DND-41 (cell line): ENCODE measurements around the gene KCNG1.

Experiments
- ATAC-seq: fragments of 200-7000 bp; cut with Tn5 transposase; 3 replicates; pipeline ENCODE4 v1.9.1; 2021; ENCODE audit warnings: low read depth; ENCODE audit not compliant: insufficient read depth
- DNase-seq: peaks from one replicate; pipeline ENCODE4 v3.0.0-alpha.2; 2020
- H2AFZ ChIP-seq: 2 replicates; pipeline ENCODE4 v1.6.0; 2012; ENCODE audit warnings: low read depth, low read length
- H3K27ac ChIP-seq: 2 replicates; pipeline ENCODE4 v1.5.1; 2012; ENCODE audit warnings: low read length, inconsistent platforms
- H3K27me3 ChIP-seq: fragments of 200-600 bp; sonication (generic); 2 replicates; pipeline ENCODE4 v1.6.0; 2012; ENCODE audit warnings: low read length, mild to moderate bottlenecking, inconsistent platforms; ENCODE audit not compliant: insufficient read depth, poor library complexity
- H3K36me3 ChIP-seq: 2 replicates; pipeline ENCODE4 v1.5.1; 2012; ENCODE audit warnings: low read length, inconsistent platforms; ENCODE audit not compliant: insufficient read depth
- H3K4me1 ChIP-seq: 2 replicates; pipeline ENCODE4 v1.5.1; 2012; ENCODE audit warnings: mild to moderate bottlenecking, low read length; ENCODE audit not compliant: insufficient read depth
- H3K4me2 ChIP-seq: 2 replicates; pipeline ENCODE4 v1.6.0; 2012; ENCODE audit warnings: mild to moderate bottlenecking, moderate library complexity, low read length, inconsistent platforms; ENCODE audit not compliant: insufficient read depth
- H3K4me3 ChIP-seq, 2 experiments: fragments of 200-600 bp in 1 of 2; shearing (Covaris generic) in 1 of 2; 2 replicates each; pipeline ENCODE4 v1.5.1; 2012 to 2016; ENCODE audit warnings: inconsistent platforms in 2 of 2, low read length in 2 of 2, mild to moderate bottlenecking in 2 of 2, low read depth in 1 of 2, moderate library complexity in 1 of 2
- H3K79me2 ChIP-seq: 2 replicates; pipeline ENCODE4 v1.6.0; 2012; ENCODE audit warnings: low read length, inconsistent platforms; ENCODE audit not compliant: insufficient read depth
- H3K9ac ChIP-seq: 2 replicates; pipeline ENCODE4 v1.6.0; 2012; ENCODE audit warnings: low read depth, mild to moderate bottlenecking, inconsistent platforms, low read length, moderate library complexity
- H3K9me3 ChIP-seq: 2 replicates; pipeline ENCODE4 v1.5.1; 2012; ENCODE audit warnings: low read length, moderate library complexity, mild to moderate bottlenecking, inconsistent platforms; ENCODE audit not compliant: insufficient read depth, severe bottlenecking
- H4K20me1 ChIP-seq: 2 replicates; pipeline ENCODE4 v1.6.0; 2012; ENCODE audit warnings: low read length; ENCODE audit not compliant: insufficient read depth
- CTCF ChIP-seq: IDR thresholded peaks from 2 replicates; pipeline ENCODE4 v1.5.1; 2012; ENCODE audit warnings: borderline replicate concordance, low read length, moderate library complexity, mild to moderate bottlenecking; ENCODE audit not compliant: poor library complexity, severe bottlenecking; ENCODE audit errors: extremely low read depth
- EZH2 ChIP-seq: IDR thresholded peaks from 3 replicates; pipeline ENCODE4 v1.6.1; 2012; ENCODE audit warnings: borderline replicate concordance, low read depth, mild to moderate bottlenecking, moderate library complexity, low read length, inconsistent platforms; ENCODE audit not compliant: severe bottlenecking

Gene KCNG1

GRCh38 chr20:51043811-51044210 is 20.9 kb upstream of the KCNG1 start:
- no peak for ATAC-seq

GRCh38 chr20:51042657-51043247 is 19.8 kb upstream of the KCNG1 start:
- peaks cover 4% of the 10 kb centered on the region for H3K9me3 ChIP-seq
- ATAC-seq (no peak), DNase-seq (no peak)
- no peak overlapping the region for H3K4me3 ChIP-seq
- H4K20me1 ChIP-seq: no peaks in the 10 kb centered on the region
- no peaks in the 10 kb centered on the region for H3K4me1 ChIP-seq
- no peak overlapping the region for H3K4me2 ChIP-seq
- H3K36me3 ChIP-seq: no peaks in the 10 kb centered on the region
- no peak overlapping the region for H3K27ac ChIP-seq
- no peak overlapping the region for H2AFZ ChIP-seq
- no peak overlapping the region for H3K9ac ChIP-seq
- H3K79me2 ChIP-seq: no peaks in the 10 kb centered on the region
- TF ChIP-seq EZH2 (no peak), CTCF (peak; percentile 13)
- no peaks in the 10 kb centered on the region for H3K27me3 ChIP-seq

More at GRCh38 chr20:51043811-51044210, 20.9 kb upstream of the KCNG1 start:
- peaks cover 4% of the 10 kb centered on the region for H3K9me3 ChIP-seq
- no peaks in the 10 kb centered on the region for H3K36me3 ChIP-seq
- no peaks in the 10 kb centered on the region for H3K4me1 ChIP-seq
- no peak overlapping the region for H3K9ac ChIP-seq
- no peak overlapping the region for H3K4me3 ChIP-seq
- H3K27me3 ChIP-seq: no peaks in the 10 kb centered on the region
- DNase-seq: no peak
- H2AFZ ChIP-seq: no peak overlapping the region
- TF ChIP-seq CTCF (no peak), EZH2 (no peak)
- H4K20me1 ChIP-seq: no peaks in the 10 kb centered on the region
- no peaks in the 10 kb centered on the region for H3K79me2 ChIP-seq
- H3K27ac ChIP-seq: no peak overlapping the region
- no peak overlapping the region for H3K4me2 ChIP-seq

GRCh38 chr20:51042064-51042463 is 19.2 kb upstream of the KCNG1 start:
- Histone ChIP-seq H3K4me1 (no peaks in the 10 kb centered on the region), H3K4me2 (no peak overlapping the region), H3K36me3 (no peaks in the 10 kb centered on the region), H3K27ac (no peak overlapping the region), H3K9me3 (peaks cover 4% of the 10 kb centered on the region), H2AFZ (no peak overlapping the region), H3K4me3 (no peak overlapping the region), H3K9ac (no peak overlapping the region), H3K27me3 (no peaks in the 10 kb centered on the region), H4K20me1 (no peaks in the 10 kb centered on the region), H3K79me2 (no peaks in the 10 kb centered on the region)
- no peak for ATAC-seq
- no peak for DNase-seq
- no peak for TF ChIP-seq CTCF
